K562 (cell line): ENCODE measurements around the gene NTSR1. TPM values are rescaled to one million over a fixed set of nuclear protein-coding genes. Genes with fewer than 3 reads are reported as not detected.

Experiments used
- BRCA1 ChIP-seq, 2 experiments: fragments of 450-650 bp in 1 of 2; sonication (generic) in 1 of 2; formaldehyde crosslinking in 1 of 2; IDR thresholded peaks; 2 replicates each; pipeline versions ENCODE4 v1.5.0 to v1.6.1; 2017 to 2020; ENCODE audit warnings: mild to moderate bottlenecking in 1 of 2, missing genetic modification reagents in 1 of 2
- GATA2 ChIP-seq: sonication (generic); formaldehyde crosslinking; IDR thresholded peaks from 2 replicates; pipeline ENCODE4 v1.4.0; 2020; ENCODE audit warnings: mild to moderate bottlenecking, missing genetic modification reagents
- KLF10 ChIP-seq: fragments of 250-450 bp; sonication (Bioruptor Pico); IDR thresholded peaks from 2 replicates; pipeline ENCODE4 v1.6.1; 2021; ENCODE audit warnings: matching md5 sums
- NCOR1 ChIP-seq: fragments of 450-650 bp; IDR thresholded peaks from 2 replicates; pipeline ENCODE4 v1.6.1; 2016; ENCODE audit warnings: mild to moderate bottlenecking, moderate library complexity
- ZNF584 ChIP-seq: fragments of 200-800 bp; sonication (Bioruptor generic); IDR thresholded peaks from 2 replicates; pipeline ENCODE4 v1.6.1; 2016; ENCODE audit warnings: low read depth, mild to moderate bottlenecking, missing genetic modification characterization, missing compliant biosample characterization
- ZNF592 ChIP-seq: fragments of 450-650 bp; IDR thresholded peaks from 2 replicates; pipeline ENCODE4 v1.6.1; 2017; ENCODE audit warnings: antibody characterized with exemption, mild to moderate bottlenecking
- polyA plus RNA-seq, 8 experiments: library from polyadenylated mRNA; depleted of rRNA in 4 of 8; stranded (reverse) in 5 of 8; unstranded in 3 of 8; fragments of >200 nt; fragmentation: Nextera tagmentation in 2 of 8; fragmentation: Illumina TruSeq in 1 of 8; extraction: Ambion mirVana in 2 of 8; extraction: Trizol in 1 of 8; gene quantifications; 2 replicates each; pipeline versions ENCODE4 v1.2.1 to v1.2.3, GENCODE V29; 2011 to 2014; ENCODE audit warnings: inconsistent platforms in 1 of 8, missing spikeins in 1 of 8
- total RNA-seq, 7 experiments: library from RNA; depleted of rRNA in 6 of 7; stranded (reverse); fragments of >200 nt in 6 of 7; fragmentation: Illumina TruSeq in 2 of 7; extraction: Trizol in 2 of 7; gene quantifications; 2 replicates each; pipeline versions ENCODE4 v1.2.1 to v1.2.3, GENCODE V29; 2011 to 2021; ENCODE audit warnings: low replicate concordance in 1 of 7

NTSR1 gene
- total and polyA plus RNA-seq, 9 of the 15 experiments (the other 6 are each of a cell fraction or from before 2014, with no cell fraction given): 0.04 to 0.40 (median 0.13) TPM; not detected in 3

GRCh38 chr20:62772619-62772989, 64.0 kb downstream of the NTSR1 start (continued):
- TF ChIP-seq ZNF592 (no peak), GATA2 (no peak), BRCA1 (IDR thresholded peaks at IDR 0.05) (no peak), BRCA1 (CRISPR knock-in tag; IDR thresholded peaks at IDR 0.05) (no peak), ZNF584 (CRISPR knock-in tag) (no peak), NCOR1 (no peak), KLF10 (CRISPR knock-in tag) (no peak)
